GM18507 (cell line): ENCODE results near the gene IGF2BP2.
"Not testable (repeated sequence)": the region's sequence is repeated elsewhere in the genome, so short reads cannot be mapped to it uniquely, and the experiment has no call there.

Experiments used
- DNase-seq: peaks from one replicate; pipeline ENCODE4 v3.0.0; 2011; ENCODE audit warnings: low read depth; ENCODE audit not compliant: insufficient read length; ENCODE audit errors: extremely low spot score
- FAIRE-seq: peaks from 2 replicates; lab custom pipeline; 2011; peaks lifted over from hg19 to GRCh38; lab: Jason Lieb, UNC

Gene IGF2BP2

GRCh38 chr3:185720326-185720725, 104.5 kb downstream of the IGF2BP2 start:
- DNase-seq: no peak
- no peak for FAIRE-seq

- FAIRE-seq (no peak), DNase-seq (no peak)
These were observed 105.9 kb downstream of the IGF2BP2 start for GRCh38 chr3:185718736-185719593.

- DNase-seq (no peak), FAIRE-seq (no peak)
These were observed 107.0 kb downstream of the IGF2BP2 start for GRCh38 chr3:185717627-185718402.

- FAIRE-seq: no peak
- DNase-seq: no peak
These were observed 107.7 kb downstream of the IGF2BP2 start for GRCh38 chr3:185717121-185717520.

GRCh38 chr3:185716436-185717108, 108.3 kb downstream of the IGF2BP2 start:
- no peak for DNase-seq
- no peak for FAIRE-seq

- DNase-seq (no peak), FAIRE-seq (no peak)
These were observed 109.8 kb downstream of the IGF2BP2 start for GRCh38 chr3:185715091-185715490.

GRCh38 chr3:185714085-185714484, 110.8 kb downstream of the IGF2BP2 start:
- FAIRE-seq: no peak
- DNase-seq: no peak

- FAIRE-seq (no peak), DNase-seq (no peak)
These were observed 111.8 kb downstream of the IGF2BP2 start for GRCh38 chr3:185713015-185713414.

- no peak for DNase-seq
- no peak for FAIRE-seq
These were observed 112.5 kb downstream of the IGF2BP2 start for GRCh38 chr3:185712337-185712736.

- DNase-seq (no peak), FAIRE-seq (no peak)
These were observed 113.5 kb downstream of the IGF2BP2 start for GRCh38 chr3:185711255-185711870.

- no peak for FAIRE-seq
- no peak for DNase-seq
These were observed 115.4 kb downstream of the IGF2BP2 start for GRCh38 chr3:185709251-185709955.

GRCh38 chr3:185708392-185708791, 116.5 kb downstream of the IGF2BP2 start:
- no peak for FAIRE-seq
- no peak for DNase-seq

GRCh38 chr3:185705498-185705897, 119.3 kb downstream of the IGF2BP2 start:
- FAIRE-seq (no peak), DNase-seq (no peak)

GRCh38 chr3:185702262-185703225, 122.3 kb downstream of the IGF2BP2 start:
- no peak for FAIRE-seq

GRCh38 chr3:185701611-185702261, 123.1 kb downstream of the IGF2BP2 start:
- FAIRE-seq: no peak
- DNase-seq: no peak

More at GRCh38 chr3:185702262-185703225, 122.3 kb downstream of the IGF2BP2 start:
- no peak for DNase-seq

GRCh38 chr3:185699927-185700326, 124.9 kb downstream of the IGF2BP2 start:
- no peak for FAIRE-seq

GRCh38 chr3:185697228-185697627, 127.6 kb downstream of the IGF2BP2 start:
- FAIRE-seq, DNase-seq: not testable (repeated sequence)

More at GRCh38 chr3:185699927-185700326, 124.9 kb downstream of the IGF2BP2 start:
- no peak for DNase-seq
